ENCODE results near the gene SAE1. TPM values are rescaled to one million over a fixed set of nuclear protein-coding genes. Genes with fewer than 3 reads are reported as not detected.

SAE1 gene
- polyA plus RNA-seq (2013, experiment 1 of 2): 238 TPM
- 232 TPM for polyA plus RNA-seq (2013, experiment 2 of 2)

DNA sequence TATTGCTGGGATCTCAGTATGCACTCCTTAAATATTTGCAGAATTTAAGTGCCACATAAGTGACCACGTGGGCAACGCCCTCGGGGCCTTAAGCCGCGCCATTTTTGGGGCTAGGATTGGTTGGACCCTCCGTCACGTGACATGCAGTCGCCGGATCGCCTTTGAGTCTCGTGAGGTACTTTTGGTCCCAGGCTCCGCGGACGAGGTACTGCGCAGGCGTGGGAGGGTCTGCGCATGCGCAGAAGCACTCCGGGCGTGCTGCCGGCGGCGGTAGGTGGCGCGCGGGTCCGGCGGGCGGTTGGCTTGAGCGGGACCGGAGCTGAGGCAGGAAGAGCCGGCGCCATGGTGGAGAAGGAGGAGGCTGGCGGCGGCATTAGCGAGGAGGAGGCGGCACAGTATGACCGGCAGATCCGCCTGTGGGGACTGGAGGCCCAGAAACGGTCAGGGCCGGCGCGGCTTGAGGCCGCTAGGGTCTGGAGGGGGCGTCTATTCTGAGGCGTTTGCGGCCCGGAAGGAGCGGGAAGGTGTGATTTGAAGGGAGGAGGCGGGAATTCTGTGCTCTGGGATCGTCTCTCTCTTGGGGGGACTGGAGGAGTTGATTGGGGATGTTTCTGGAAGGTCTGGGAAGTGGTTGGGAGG, at the start of gene SAE1:
TSS of gene SAE1 (plus strand) at position 247 of the 639 bp plus-strand sequence. CDS start at position 343, 96 bp downstream.
- Histone ChIP-seq H4K91ac (ENCODE audit: low read depth, low read length, poor library complexity) (peak within 1 kb of the TSS; percentile 17), H2AFZ (ENCODE audit: low read length) (peak within 1 kb of the TSS; percentile 88), H3K79me1 (ENCODE audit: low read depth, low read length) (peaks cover 5% of the 10 kb centered on the region), H3K4me1 (ENCODE audit: control insufficient read depth in 2 of 2, insufficient read depth in 1 of 2, low read depth in 1 of 2, low read length in 2 of 2) (peaks cover 7 to 9% of the 10 kb centered on the region in 2 donors), H3K4ac (ENCODE audit: low read length) (no peak within 1 kb of the TSS), H3K9me3 (replicated peaks in 1 of 2; ENCODE audit: control insufficient read depth in 2 of 2, insufficient read depth in 1 of 2, low read depth in 1 of 2, low read length in 2 of 2) (peaks cover 2 to 6% of the 10 kb centered on the region in 2 donors), H2BK15ac (ENCODE audit: low read length) (peak within 1 kb of the TSS; percentile 45), H3K9ac (ENCODE audit: low read depth, low read length, poor library complexity) (peak within 1 kb of the TSS; percentile 98), H3K18ac (ENCODE audit: low read length) (peak within 1 kb of the TSS; percentile 100), H2BK12ac (ENCODE audit: low read length) (no peak within 1 kb of the TSS), H2BK120ac (ENCODE audit: low read depth, low read length) (no peak within 1 kb of the TSS), H3K4me3 (ENCODE audit: low read length in 2 of 2) (peak within 1 kb of the TSS; percentile 73 to 88), H2AK5ac (ENCODE audit: low read depth, low read length) (peak within 1 kb of the TSS; percentile 65), H3K27me3 (ENCODE audit: control insufficient read depth in 3 of 3, insufficient read depth in 3 of 3, low read depth in 1 of 3, low read length in 3 of 3) (no peaks in the 10 kb centered on the region), H3K27ac (replicated peaks; ENCODE audit: low read length) (peak within 1 kb of the TSS; percentile 84), H3K4me2 (ENCODE audit: insufficient read depth, low read length, poor library complexity, severe bottlenecking) (peak within 1 kb of the TSS; percentile 89), H4K8ac (ENCODE audit: low read depth, low read length) (no peak within 1 kb of the TSS), H3K14ac (ENCODE audit: low read length) (peak within 1 kb of the TSS; percentile 90), H3K23ac (ENCODE audit: low read depth, low read length, poor library complexity) (peak within 1 kb of the TSS; percentile 99), H3K36me3 (replicated peaks in 1 of 2; ENCODE audit: control insufficient read depth in 2 of 2, insufficient read depth in 2 of 2, low read length in 2 of 2) (peaks cover 2 to 37% of the 10 kb centered on the region in 2 donors), H2BK5ac (ENCODE audit: low read length) (no peak within 1 kb of the TSS)
- peak; percentile 96 for DNase-seq (ENCODE audit: low spot score)
- no CpG with 5 or more reads among the region's 51 CpGs for WGBS, 2 donors (ENCODE audit: extremely low coverage in 2 of 2, insufficient read length in 2 of 2, insufficient replicate concordance in 1 of 2)

DNA sequence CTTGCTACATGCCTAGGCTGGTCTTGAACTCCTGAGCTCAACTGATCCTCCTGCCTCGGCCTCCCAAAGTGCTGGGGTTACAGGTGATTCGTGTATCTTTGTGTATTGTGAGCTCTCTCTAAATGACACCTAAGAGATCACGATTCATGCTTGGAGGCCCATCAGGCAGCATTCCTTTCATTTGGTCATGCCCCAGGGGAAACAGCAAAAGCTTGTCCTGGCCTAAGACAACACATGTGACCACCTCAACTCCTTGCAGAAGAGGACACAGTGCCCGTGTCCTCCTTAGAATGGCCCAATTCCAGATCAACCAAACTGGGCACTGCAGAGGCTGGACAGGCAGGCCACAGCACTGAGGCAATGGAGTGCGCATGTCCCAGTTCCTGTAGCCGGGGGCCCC, 49.5 kb upstream of the SAE1 start:
- Histone ChIP-seq H2BK5ac (ENCODE audit: low read length) (no peak overlapping the region), H3K9me3 (replicated peaks in 1 of 2; ENCODE audit: control insufficient read depth in 2 of 2, insufficient read depth in 1 of 2, low read depth in 1 of 2, low read length in 2 of 2) (peaks cover 0 to 2% of the 10 kb centered on the region in 2 donors), H3K27me3 (ENCODE audit: control insufficient read depth in 3 of 3, insufficient read depth in 3 of 3, low read depth in 1 of 3, low read length in 3 of 3) (no peaks in the 10 kb centered on the region), H3K36me3 (replicated peaks in 1 of 2; ENCODE audit: control insufficient read depth in 2 of 2, insufficient read depth in 2 of 2, low read length in 2 of 2) (peaks cover 47 to 100% of the 10 kb centered on the region in 2 donors), H2BK15ac (ENCODE audit: low read length) (no peak overlapping the region), H3K4me1 (ENCODE audit: control insufficient read depth in 2 of 2, insufficient read depth in 1 of 2, low read depth in 1 of 2, low read length in 2 of 2) (no peaks in the 10 kb centered on the region), H3K14ac (ENCODE audit: low read length) (no peak overlapping the region), H3K9ac (ENCODE audit: low read depth, low read length, poor library complexity) (no peak overlapping the region), H4K91ac (ENCODE audit: low read depth, low read length, poor library complexity) (no peak overlapping the region), H2BK12ac (ENCODE audit: low read length) (no peak overlapping the region), H2AFZ (ENCODE audit: low read length) (no peak overlapping the region), H3K4me3 (ENCODE audit: low read length in 2 of 2) (no peak overlapping the region), H3K18ac (ENCODE audit: low read length) (no peak overlapping the region), H2BK120ac (ENCODE audit: low read depth, low read length) (no peak overlapping the region), H3K4ac (ENCODE audit: low read length) (no peak overlapping the region), H3K27ac (replicated peaks; ENCODE audit: low read length) (no peak overlapping the region), H3K79me1 (ENCODE audit: low read depth, low read length) (no peaks in the 10 kb centered on the region), H3K4me2 (ENCODE audit: insufficient read depth, low read length, poor library complexity, severe bottlenecking) (no peak overlapping the region), H4K8ac (ENCODE audit: low read depth, low read length) (no peak overlapping the region), H3K23ac (ENCODE audit: low read depth, low read length, poor library complexity) (no peak overlapping the region), H2AK5ac (ENCODE audit: low read depth, low read length) (no peak overlapping the region)
- WGBS, 2 donors (ENCODE audit: extremely low coverage in 2 of 2, insufficient read length in 2 of 2, insufficient replicate concordance in 1 of 2): no CpG with 5 or more reads among the region's 6 CpGs
- no peak for DNase-seq (ENCODE audit: low spot score)

DNA sequence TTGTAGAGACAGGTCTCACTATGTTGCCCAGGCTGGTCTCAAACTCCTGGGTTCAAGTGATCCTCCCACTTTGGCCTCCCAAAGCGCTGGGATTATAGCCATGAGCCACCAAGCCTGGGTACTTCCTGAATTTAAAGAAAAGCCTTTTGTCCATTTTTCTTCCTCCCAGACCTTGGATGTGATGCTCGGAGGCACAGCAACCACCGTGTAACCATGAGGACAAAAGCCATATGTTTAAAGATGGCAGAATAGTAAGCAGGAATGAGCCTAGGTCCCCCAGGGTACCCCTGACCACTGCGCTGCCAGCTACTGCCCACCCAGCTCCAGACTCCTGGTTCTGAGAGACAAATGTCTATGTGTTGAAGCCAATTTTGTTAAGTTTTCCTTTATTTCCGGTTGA, 48.1 kb upstream of the SAE1 start:
- no peak overlapping the region for H2BK120ac ChIP-seq (ENCODE audit: low read depth, low read length)

DNA sequence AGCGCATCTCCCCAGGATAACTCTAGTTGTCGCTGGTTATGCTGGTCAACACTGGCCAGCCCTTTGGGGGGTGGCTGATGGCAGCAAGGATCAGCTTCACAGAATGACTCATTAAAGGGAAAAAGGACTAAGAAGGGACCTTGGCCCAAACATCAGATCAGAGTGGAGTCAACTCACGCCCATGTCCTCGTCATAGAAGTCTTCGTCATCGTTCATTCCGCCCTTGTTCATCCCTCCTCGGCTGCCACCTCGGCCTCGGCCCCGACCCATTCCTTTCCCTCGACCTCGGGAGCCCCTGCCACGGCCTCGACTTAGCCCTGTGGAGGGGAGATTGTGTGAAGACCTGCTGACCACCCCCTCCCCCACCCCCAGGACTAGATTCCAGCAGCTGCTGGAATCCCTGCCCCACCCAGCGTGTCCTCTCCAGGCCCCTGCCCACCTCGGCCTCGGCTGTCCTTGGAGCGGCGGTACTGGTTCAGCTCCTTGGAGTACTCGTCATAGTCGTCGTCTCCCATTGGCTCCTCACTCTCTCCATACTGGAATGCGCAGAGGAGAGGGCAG, 45.7 kb upstream of the SAE1 start:
- H3K79me1 ChIP-seq (ENCODE audit: low read depth, low read length): peaks cover 4% of the 10 kb centered on the region
- H3K27me3 ChIP-seq (ENCODE audit: control insufficient read depth in 3 of 3, insufficient read depth in 3 of 3, low read depth in 1 of 3, low read length in 3 of 3): no peaks in the 10 kb centered on the region
- H2AFZ ChIP-seq (ENCODE audit: low read length): no peak overlapping the region
- H3K4me2 ChIP-seq (ENCODE audit: insufficient read depth, low read length, poor library complexity, severe bottlenecking): no peak overlapping the region
- no peak overlapping the region for H2BK15ac ChIP-seq (ENCODE audit: low read length)
- no peak overlapping the region for H4K91ac ChIP-seq (ENCODE audit: low read depth, low read length, poor library complexity)
- no peak overlapping the region for H2BK5ac ChIP-seq (ENCODE audit: low read length)
- no peak overlapping the region for H3K23ac ChIP-seq (ENCODE audit: low read depth, low read length, poor library complexity)
- H3K4ac ChIP-seq (ENCODE audit: low read length): no peak overlapping the region
- H2AK5ac ChIP-seq (ENCODE audit: low read depth, low read length): no peak overlapping the region
- no peak overlapping the region for H3K14ac ChIP-seq (ENCODE audit: low read length)
- DNase-seq (ENCODE audit: low spot score): no peak
- no peak overlapping the region for H4K8ac ChIP-seq (ENCODE audit: low read depth, low read length)
- peaks cover 52 to 97% of the 10 kb centered on the region in 2 donors for H3K36me3 ChIP-seq (replicated peaks in 1 of 2; ENCODE audit: control insufficient read depth in 2 of 2, insufficient read depth in 2 of 2, low read length in 2 of 2)
- H3K18ac ChIP-seq (ENCODE audit: low read length): no peak overlapping the region
- H3K27ac ChIP-seq (replicated peaks; ENCODE audit: low read length): no peak overlapping the region
- no peak overlapping the region for H3K9ac ChIP-seq (ENCODE audit: low read depth, low read length, poor library complexity)
- WGBS, 2 donors (ENCODE audit: extremely low coverage in 2 of 2, insufficient read length in 2 of 2, insufficient replicate concordance in 1 of 2): no CpG with 5 or more reads among the region's 24 CpGs
- H3K4me1 ChIP-seq (ENCODE audit: control insufficient read depth in 2 of 2, insufficient read depth in 1 of 2, low read depth in 1 of 2, low read length in 2 of 2): no peaks in the 10 kb centered on the region
- no peak overlapping the region for H2BK120ac ChIP-seq (ENCODE audit: low read depth, low read length)
- H2BK12ac ChIP-seq (ENCODE audit: low read length): no peak overlapping the region
- no peak overlapping the region for H3K4me3 ChIP-seq (ENCODE audit: low read length in 2 of 2)
- peaks cover 0 to 3% of the 10 kb centered on the region in 2 donors for H3K9me3 ChIP-seq (replicated peaks in 1 of 2; ENCODE audit: control insufficient read depth in 2 of 2, insufficient read depth in 1 of 2, low read depth in 1 of 2, low read length in 2 of 2)

More for the DNA sequence above, 48.1 kb upstream of the SAE1 start:
- Histone ChIP-seq H2AK5ac (ENCODE audit: low read depth, low read length) (no peak overlapping the region), H4K8ac (ENCODE audit: low read depth, low read length) (no peak overlapping the region), H3K4me1 (ENCODE audit: control insufficient read depth in 2 of 2, insufficient read depth in 1 of 2, low read depth in 1 of 2, low read length in 2 of 2) (no peaks in the 10 kb centered on the region), H2BK5ac (ENCODE audit: low read length) (no peak overlapping the region), H3K27me3 (ENCODE audit: control insufficient read depth in 3 of 3, insufficient read depth in 3 of 3, low read depth in 1 of 3, low read length in 3 of 3) (no peaks in the 10 kb centered on the region), H2BK12ac (ENCODE audit: low read length) (no peak overlapping the region), H3K27ac (replicated peaks; ENCODE audit: low read length) (no peak overlapping the region), H3K4ac (ENCODE audit: low read length) (no peak overlapping the region), H3K4me3 (ENCODE audit: low read length in 2 of 2) (no peak overlapping the region), H3K23ac (ENCODE audit: low read depth, low read length, poor library complexity) (no peak overlapping the region), H3K4me2 (ENCODE audit: insufficient read depth, low read length, poor library complexity, severe bottlenecking) (no peak overlapping the region), H3K36me3 (replicated peaks in 1 of 2; ENCODE audit: control insufficient read depth in 2 of 2, insufficient read depth in 2 of 2, low read length in 2 of 2) (peaks cover 47 to 100% of the 10 kb centered on the region in 2 donors), H3K9ac (ENCODE audit: low read depth, low read length, poor library complexity) (no peak overlapping the region), H2BK15ac (ENCODE audit: low read length) (no peak overlapping the region), H3K79me1 (ENCODE audit: low read depth, low read length) (no peaks in the 10 kb centered on the region), H3K14ac (ENCODE audit: low read length) (no peak overlapping the region), H3K18ac (ENCODE audit: low read length) (no peak overlapping the region), H4K91ac (ENCODE audit: low read depth, low read length, poor library complexity) (no peak overlapping the region), H3K9me3 (replicated peaks in 1 of 2; ENCODE audit: control insufficient read depth in 2 of 2, insufficient read depth in 1 of 2, low read depth in 1 of 2, low read length in 2 of 2) (peaks cover 0 to 3% of the 10 kb centered on the region in 2 donors), H2AFZ (ENCODE audit: low read length) (no peak overlapping the region)
- DNase-seq (ENCODE audit: low spot score): no peak
- no CpG with 5 or more reads among the region's 5 CpGs for WGBS, 2 donors (ENCODE audit: extremely low coverage in 2 of 2, insufficient read length in 2 of 2, insufficient replicate concordance in 1 of 2)
